Breast epithelium (tissue), 4 donors: ENCODE results near the gene TRIM31. TPM values are rescaled to one million over a fixed set of nuclear protein-coding genes. Genes with fewer than 3 reads are reported as not detected.

Experiments
- DNase-seq, 2 donors: peaks; one replicate each; pipeline ENCODE4 v3.0.0-alpha.2; 2019; ENCODE audit warnings: low spot score in 2 of 2
- H3K27ac ChIP-seq, 2 donors: fragments of 200-600 bp; sonication (generic) in 1 of 2; one replicate each; pipeline ENCODE4 v1.5.1; 2016 to 2019; ENCODE audit warnings: mild to moderate bottlenecking in 1 of 2
- H3K27me3 ChIP-seq, 2 donors: fragments of 200-600 bp; sonication (generic) in 1 of 2; one replicate each; pipeline versions ENCODE4 v1.5.1 to v1.6.0; 2017 to 2019; ENCODE audit warnings: control low read depth in 1 of 2, mild to moderate bottlenecking in 1 of 2
- H3K36me3 ChIP-seq: fragments of 200-600 bp; one replicate; pipeline ENCODE4 v1.5.1; 2019
- H3K4me1 ChIP-seq, 2 donors: fragments of 200-600 bp; sonication (generic); one replicate each; pipeline ENCODE4 v1.5.1; 2016 to 2019; ENCODE audit warnings: control low read depth in 1 of 2
- H3K4me3 ChIP-seq, 3 donors: fragments of 200-600 bp; sonication (generic); 1 replicate in 2 of 3; 2 replicates in 1 of 3; pipeline ENCODE4 v1.5.1; 2016 to 2019; ENCODE audit warnings: mild to moderate bottlenecking in 3 of 3, moderate library complexity in 2 of 3
- H3K9me3 ChIP-seq, 2 donors: fragments of 200-600 bp; sonication (generic) in 1 of 2; one replicate each; pipeline ENCODE4 v1.5.1; 2016 to 2019; ENCODE audit warnings: control low read depth in 1 of 2
- POLR2A ChIP-seq: fragments of 450-650 bp; IDR thresholded peaks from one replicate; pipeline ENCODE4 v1.6.1; 2016; ENCODE audit warnings: antibody characterized with exemption, mild to moderate bottlenecking, moderate library complexity
- POLR2AphosphoS5 ChIP-seq, 3 donors: sonication (generic); formaldehyde crosslinking; IDR thresholded peaks; one replicate each; pipeline ENCODE4 v1.6.1; 2017; ENCODE audit warnings: antibody characterized with exemption in 3 of 3
- intact Hi-C: fragments of 100-400 bp; cut with DNase I; formaldehyde crosslinking; loops from one replicate; pipeline ENCODE4 v1.15.1; 2023; ENCODE audit warnings: low total_unique reads
- total RNA-seq, 3 donors: library from RNA; depleted of rRNA; stranded (reverse); fragments of >200 nt; gene quantifications; one replicate each; pipeline ENCODE4 v1.1.0, GENCODE V29; 2016
- TF ChIP-seq, protein P1 (sequence below), 3 donors: fragments of 450-650 bp; IDR thresholded peaks; one replicate each; pipeline ENCODE4 v1.5.1; 2016 to 2017; ENCODE audit warnings: antibody characterized with exemption in 3 of 3, mild to moderate bottlenecking in 3 of 3, moderate library complexity in 3 of 3

The TRIM31 gene, protein sequence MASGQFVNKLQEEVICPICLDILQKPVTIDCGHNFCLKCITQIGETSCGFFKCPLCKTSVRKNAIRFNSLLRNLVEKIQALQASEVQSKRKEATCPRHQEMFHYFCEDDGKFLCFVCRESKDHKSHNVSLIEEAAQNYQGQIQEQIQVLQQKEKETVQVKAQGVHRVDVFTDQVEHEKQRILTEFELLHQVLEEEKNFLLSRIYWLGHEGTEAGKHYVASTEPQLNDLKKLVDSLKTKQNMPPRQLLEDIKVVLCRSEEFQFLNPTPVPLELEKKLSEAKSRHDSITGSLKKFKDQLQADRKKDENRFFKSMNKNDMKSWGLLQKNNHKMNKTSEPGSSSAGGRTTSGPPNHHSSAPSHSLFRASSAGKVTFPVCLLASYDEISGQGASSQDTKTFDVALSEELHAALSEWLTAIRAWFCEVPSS
- 1 to 10 TPM in 1 of 3 donors, not detected in 2; 3.3 TPM for total RNA-seq

DNA sequence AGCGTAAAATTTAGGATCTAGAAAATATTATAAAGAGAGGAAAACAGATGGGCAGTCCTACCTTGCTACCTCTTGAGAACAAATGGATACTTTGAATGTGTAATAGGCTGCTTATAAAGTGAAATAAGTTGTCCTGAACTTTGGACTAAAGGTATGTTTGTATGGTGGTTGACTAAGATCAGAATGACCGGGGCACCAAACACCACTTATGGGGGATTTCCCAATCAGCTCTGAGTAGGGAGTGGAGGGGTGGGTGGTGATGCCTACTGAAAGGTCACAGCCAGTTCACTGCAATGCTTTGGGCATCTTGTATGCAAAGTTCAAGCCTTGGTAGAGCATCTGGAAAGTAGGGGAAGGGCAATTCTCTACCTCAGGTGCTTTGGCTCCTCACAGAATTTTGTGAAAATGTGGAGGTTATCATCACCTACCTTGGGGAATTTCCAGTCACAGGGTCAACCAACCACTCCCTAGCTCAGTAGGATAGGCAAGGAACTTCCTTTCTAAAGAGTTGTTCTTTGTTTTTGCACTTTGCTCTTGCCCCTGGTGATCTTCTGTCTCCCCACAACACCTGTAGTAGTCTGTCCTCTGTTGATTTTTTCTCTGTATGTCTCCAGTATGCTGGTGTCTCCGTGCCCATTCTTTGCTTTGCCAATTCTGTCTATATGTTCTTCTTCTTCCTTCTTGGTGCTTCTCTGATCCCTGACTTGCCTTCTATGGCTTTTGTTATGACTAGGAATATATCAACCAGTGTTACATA, at the start of gene TRIM31:
TSS of gene TRIM31 (minus strand) at position 88 of the 757 bp plus-strand sequence. CDS start 285 bp downstream, outside the sequence.
- no peaks in the 10 kb centered on the region for H3K9me3 ChIP-seq
- intact Hi-C loops: no loop called here
- H3K4me3 ChIP-seq: no peak within 1 kb of the TSS
- no peaks in the 10 kb centered on the region for H3K36me3 ChIP-seq
- no peak for TF ChIP-seq POLR2AphosphoS5 (IDR thresholded peaks at IDR 0.05)
- TF ChIP-seq POLR2A: no peak
- TF ChIP-seq, protein P1, sequence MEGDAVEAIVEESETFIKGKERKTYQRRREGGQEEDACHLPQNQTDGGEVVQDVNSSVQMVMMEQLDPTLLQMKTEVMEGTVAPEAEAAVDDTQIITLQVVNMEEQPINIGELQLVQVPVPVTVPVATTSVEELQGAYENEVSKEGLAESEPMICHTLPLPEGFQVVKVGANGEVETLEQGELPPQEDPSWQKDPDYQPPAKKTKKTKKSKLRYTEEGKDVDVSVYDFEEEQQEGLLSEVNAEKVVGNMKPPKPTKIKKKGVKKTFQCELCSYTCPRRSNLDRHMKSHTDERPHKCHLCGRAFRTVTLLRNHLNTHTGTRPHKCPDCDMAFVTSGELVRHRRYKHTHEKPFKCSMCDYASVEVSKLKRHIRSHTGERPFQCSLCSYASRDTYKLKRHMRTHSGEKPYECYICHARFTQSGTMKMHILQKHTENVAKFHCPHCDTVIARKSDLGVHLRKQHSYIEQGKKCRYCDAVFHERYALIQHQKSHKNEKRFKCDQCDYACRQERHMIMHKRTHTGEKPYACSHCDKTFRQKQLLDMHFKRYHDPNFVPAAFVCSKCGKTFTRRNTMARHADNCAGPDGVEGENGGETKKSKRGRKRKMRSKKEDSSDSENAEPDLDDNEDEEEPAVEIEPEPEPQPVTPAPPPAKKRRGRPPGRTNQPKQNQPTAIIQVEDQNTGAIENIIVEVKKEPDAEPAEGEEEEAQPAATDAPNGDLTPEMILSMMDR (IDR thresholded peaks at IDR 0.05): no peak
- no peak within 1 kb of the TSS for H3K27ac ChIP-seq
- no peak for DNase-seq
- H3K4me1 ChIP-seq: no peaks in the 10 kb centered on the region
- peaks cover 0 to 38% of the 10 kb centered on the region in 2 donors for H3K27me3 ChIP-seq

DNA sequence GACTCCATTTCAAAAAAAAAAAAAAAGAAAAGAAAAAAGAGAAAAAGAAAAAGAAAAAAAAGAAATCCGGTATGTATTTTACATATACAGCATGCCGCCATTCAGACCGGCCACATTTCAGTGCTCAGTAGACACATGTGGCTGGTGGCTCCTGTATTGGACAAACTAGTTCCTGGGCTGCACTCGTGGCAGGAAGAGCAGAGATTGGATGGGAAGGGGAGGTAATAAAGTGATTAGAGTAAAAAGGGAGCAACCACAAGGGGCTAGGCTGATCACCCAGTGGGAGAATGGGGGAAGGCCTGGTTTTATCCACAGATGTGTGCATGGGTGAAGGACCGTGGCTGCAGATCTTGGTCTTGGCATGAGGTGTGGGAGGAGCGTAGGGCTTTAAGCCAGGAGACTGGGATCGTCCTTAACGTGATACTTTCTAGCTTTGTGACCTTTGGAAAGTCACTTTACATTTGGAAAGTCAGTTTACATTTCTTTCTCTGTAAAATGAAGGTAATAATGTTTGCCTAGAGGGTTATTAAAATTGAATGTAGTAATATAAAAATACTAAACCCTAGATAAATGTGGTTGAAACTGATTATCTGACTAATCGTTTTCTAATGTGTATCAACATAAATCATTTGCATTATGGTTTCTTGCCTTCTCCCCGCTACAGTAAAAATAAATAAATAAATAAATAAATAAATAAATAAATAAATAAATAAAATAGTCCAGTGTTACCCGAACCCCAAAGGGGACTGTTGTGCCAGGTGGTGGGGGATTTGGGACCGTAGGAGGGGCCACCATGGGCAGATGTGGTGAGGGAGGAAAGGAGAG, 49.6 kb upstream of the TRIM31 start:
- H3K27me3 ChIP-seq: peaks cover 0 to 19% of the 10 kb centered on the region in 2 donors
- intact Hi-C loops: no loop called here
- no peak overlapping the region for H3K27ac ChIP-seq
- H3K9me3 ChIP-seq: no peaks in the 10 kb centered on the region
- no peaks in the 10 kb centered on the region for H3K4me1 ChIP-seq
- TF ChIP-seq, protein P1 (IDR thresholded peaks at IDR 0.05): no peak
- no peak for TF ChIP-seq POLR2A
- TF ChIP-seq POLR2AphosphoS5 (IDR thresholded peaks at IDR 0.05): no peak
- H3K36me3 ChIP-seq: no peaks in the 10 kb centered on the region
- no peak for DNase-seq
- no peak overlapping the region for H3K4me3 ChIP-seq

DNA sequence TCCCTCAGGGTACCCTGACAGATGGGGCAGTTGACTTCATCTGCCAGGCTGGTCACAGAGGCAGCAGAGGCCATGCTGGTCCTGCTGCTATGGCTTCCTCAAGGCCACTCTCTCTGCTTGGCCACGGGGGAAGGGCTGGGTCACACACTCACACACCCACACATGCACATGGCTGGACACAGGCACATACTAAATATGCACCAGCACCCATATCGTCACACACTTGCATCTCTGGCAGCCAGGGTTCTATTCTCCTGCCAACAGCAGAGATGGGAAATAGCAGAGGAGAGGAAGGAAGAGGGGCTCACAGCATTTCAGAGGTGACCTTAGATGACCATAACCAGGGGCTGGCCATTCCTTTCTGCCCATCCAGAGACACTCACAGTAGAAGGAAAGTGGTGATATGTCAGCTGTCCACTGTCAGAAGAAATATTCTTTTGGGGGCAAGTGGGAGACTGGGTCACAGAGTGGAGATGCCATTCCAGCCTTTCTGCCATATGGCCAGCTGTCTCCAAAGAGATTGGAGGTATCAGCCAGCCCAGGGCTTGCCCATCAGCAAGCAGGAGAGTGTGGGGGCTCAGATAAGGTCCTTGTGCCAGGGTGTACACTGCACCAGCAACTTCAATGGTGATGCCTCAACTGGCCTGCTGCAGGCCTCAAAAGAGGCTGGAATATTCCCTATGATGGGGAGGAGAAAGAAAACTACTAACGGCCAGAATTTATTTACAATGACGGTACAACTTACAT, 48.1 kb upstream of the TRIM31 start, which contains the start of gene TRIM10:
TSS of gene TRIM10 (minus strand) at position 427 of the 747 bp plus-strand sequence. CDS start at position 74, 353 bp downstream.
- H3K27me3 ChIP-seq: peaks cover 0 to 13% of the 10 kb centered on the region in 2 donors
- H3K36me3 ChIP-seq: no peaks in the 10 kb centered on the region
- H3K9me3 ChIP-seq: no peaks in the 10 kb centered on the region
- H3K4me1 ChIP-seq: no peaks in the 10 kb centered on the region
- TF ChIP-seq POLR2A (no peak), POLR2AphosphoS5 (IDR thresholded peaks at IDR 0.05) (no peak)
- TF ChIP-seq, protein P1 (IDR thresholded peaks at IDR 0.05): no peak
- H3K27ac ChIP-seq: no peak within 1 kb of the TSS
- no peak within 1 kb of the TSS for H3K4me3 ChIP-seq
- intact Hi-C loops: no loop called here
- DNase-seq: no peak

DNA sequence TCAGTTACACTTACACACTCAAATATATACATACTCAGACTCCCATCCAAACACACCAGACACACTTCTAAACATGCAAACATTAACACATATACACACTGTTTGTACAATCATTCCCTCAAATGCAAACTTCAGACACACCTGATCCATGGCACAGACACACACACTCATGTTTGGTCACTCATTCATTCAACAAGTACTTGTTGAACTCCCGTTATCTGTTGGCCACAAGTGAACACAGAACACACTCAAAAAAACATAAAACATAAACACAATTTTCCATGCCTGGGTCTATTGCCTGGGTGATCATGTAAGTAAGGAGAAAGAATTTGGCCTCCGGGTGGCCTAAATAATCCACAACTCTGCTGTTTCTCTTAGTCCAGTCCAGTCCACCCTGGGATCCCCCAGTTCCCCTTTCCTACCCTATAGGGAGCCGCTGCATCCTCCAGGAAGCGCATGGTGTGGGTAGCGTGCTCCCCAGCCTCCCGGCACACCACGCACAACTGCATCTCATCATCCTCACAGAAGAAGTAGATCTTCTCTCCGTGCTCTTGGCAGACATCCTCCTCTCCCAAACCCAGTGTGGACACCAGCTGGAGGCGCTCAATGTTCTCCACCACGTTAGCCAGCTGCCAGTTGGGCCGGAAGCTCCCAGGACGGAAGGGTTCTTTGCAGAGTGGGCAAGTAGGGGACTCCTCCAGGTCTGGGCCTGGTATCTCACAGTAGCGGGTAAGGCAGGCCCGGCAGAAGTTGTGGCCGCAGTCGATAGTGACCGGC, 47.3 kb upstream of the TRIM31 start:
- DNase-seq: no peak
- Histone ChIP-seq H3K4me1 (no peaks in the 10 kb centered on the region), H3K27ac (no peak overlapping the region), H3K4me3 (no peak overlapping the region), H3K27me3 (peaks cover 0 to 13% of the 10 kb centered on the region in 2 donors), H3K9me3 (no peaks in the 10 kb centered on the region), H3K36me3 (no peaks in the 10 kb centered on the region)
- intact Hi-C loops: no loop called here
- TF ChIP-seq POLR2AphosphoS5 (IDR thresholded peaks at IDR 0.05) (no peak), POLR2A (no peak)
- TF ChIP-seq, protein P1 (IDR thresholded peaks at IDR 0.05): no peak
